Measurements from ENCODE around the gene SLX1A.

The SLX1A gene

GRCh38 chr16:30184096-30184890, 9.4 kb upstream of the SLX1A start:
- Histone ChIP-seq H3K4me3 (ENCODE audit: low read depth, low read length) (peak overlapping the region; percentile 67), H3K4me1 (peaks cover 6% of the 10 kb centered on the region; the same call in 1 of the 2 replicates), H3K36me3 (no peaks in the 10 kb centered on the region), H3K9me3 (no peaks in the 10 kb centered on the region), H3K27me3 (no peaks in the 10 kb centered on the region)
- no peak for TF ChIP-seq CTCF (IDR thresholded peaks at IDR 0.05; ENCODE audit: low read depth, low read length)
- DNase-seq = peak; percentile 20

GRCh38 chr16:30184891-30185682, 8.6 kb upstream of the SLX1A start:
- H3K4me3 ChIP-seq (ENCODE audit: low read depth, low read length) = no peak overlapping the region
- DNase-seq = peak; percentile 18
- H3K4me1 ChIP-seq = peaks cover 6% of the 10 kb centered on the region; the same call in 1 of the 2 replicates

GRCh38 chr16:30185683-30186421, 7.8 kb upstream of the SLX1A start:
- H3K4me3 ChIP-seq (ENCODE audit: low read depth, low read length) = no peak overlapping the region
- no peak for TF ChIP-seq CTCF (IDR thresholded peaks at IDR 0.05; ENCODE audit: low read depth, low read length)
- H3K4me1 ChIP-seq = peaks cover 6% of the 10 kb centered on the region; the same call in 1 of the 2 replicates
- H3K9me3 ChIP-seq = no peaks in the 10 kb centered on the region
- H3K27me3 ChIP-seq = no peaks in the 10 kb centered on the region
- DNase-seq = no peak
- no peaks in the 10 kb centered on the region for H3K36me3 ChIP-seq

More at GRCh38 chr16:30184891-30185682, 8.6 kb upstream of the SLX1A start:
- TF ChIP-seq CTCF (IDR thresholded peaks at IDR 0.05; ENCODE audit: low read depth, low read length) = no peak
- no peaks in the 10 kb centered on the region for H3K9me3 ChIP-seq
- H3K36me3 ChIP-seq = no peaks in the 10 kb centered on the region
- H3K27me3 ChIP-seq = no peaks in the 10 kb centered on the region

GRCh38 chr16:30186444-30186781, 7.3 kb upstream of the SLX1A start:
- H3K4me3 ChIP-seq (ENCODE audit: low read depth, low read length) = no peak overlapping the region
- no peak for TF ChIP-seq CTCF (IDR thresholded peaks at IDR 0.05; ENCODE audit: low read depth, low read length)
- no peaks in the 10 kb centered on the region for H3K9me3 ChIP-seq
- H3K4me1 ChIP-seq = peaks cover 6% of the 10 kb centered on the region; the same call in 1 of the 2 replicates
- H3K27me3 ChIP-seq = no peaks in the 10 kb centered on the region
- no peaks in the 10 kb centered on the region for H3K36me3 ChIP-seq
- DNase-seq = no peak

GRCh38 chr16:30186782-30187555, 6.7 kb upstream of the SLX1A start:
- TF ChIP-seq CTCF (IDR thresholded peaks at IDR 0.05; ENCODE audit: low read depth, low read length) = peak; percentile 31
- Histone ChIP-seq H3K4me1 (peaks cover 6% of the 10 kb centered on the region; the same call in 1 of the 2 replicates), H3K36me3 (no peaks in the 10 kb centered on the region), H3K4me3 (ENCODE audit: low read depth, low read length) (no peak overlapping the region), H3K27me3 (no peaks in the 10 kb centered on the region), H3K9me3 (no peaks in the 10 kb centered on the region)
- peak; percentile 41 for DNase-seq
